MM.1S (cell line): ENCODE measurements around the gene CAST.

Source experiments
- DNase-seq: peaks from one replicate; pipeline ENCODE4 v3.0.0-alpha.2; 2015
- H2AFZ ChIP-seq: fragments of 300-600 bp; sonication (generic); 2 replicates; pipeline ENCODE4 v1.6.0; 2016; ENCODE audit warnings: antibody characterized with exemption, low read length
- H3F3A ChIP-seq: fragments of 300-600 bp; sonication (generic); 2 replicates; pipeline ENCODE4 v1.6.1; 2016; ENCODE audit warnings: mild to moderate bottlenecking, antibody characterized with exemption, low read length, moderate library complexity, mixed read lengths; ENCODE audit not compliant: insufficient read depth
- H3K27ac ChIP-seq: fragments of 300-600 bp; sonication (generic); 2 replicates; pipeline ENCODE4 v1.5.1; 2016; ENCODE audit warnings: mild to moderate bottlenecking, low read length
- H3K27me3 ChIP-seq: fragments of 300-600 bp; sonication (generic); replicated peaks from 2 replicates; pipeline ENCODE4 v1.6.0; 2016; ENCODE audit warnings: low read length; ENCODE audit not compliant: insufficient read depth
- H3K36me3 ChIP-seq: fragments of 300-600 bp; sonication (generic); replicated peaks from 2 replicates; pipeline ENCODE4 v1.6.1; 2016; ENCODE audit warnings: mild to moderate bottlenecking, low read length, mixed read lengths; ENCODE audit not compliant: insufficient read depth
- H3K4me1 ChIP-seq: fragments of 300-600 bp; sonication (generic); 2 replicates; pipeline ENCODE4 v1.6.1; 2016; ENCODE audit warnings: low read length, mixed read lengths
- H3K4me2 ChIP-seq: fragments of 300-600 bp; sonication (generic); 2 replicates; pipeline ENCODE4 v1.6.0; 2016; ENCODE audit warnings: low read depth, low read length
- H3K4me3 ChIP-seq: fragments of 300-600 bp; sonication (generic); 2 replicates; pipeline ENCODE4 v1.5.1; 2016; ENCODE audit warnings: low read length, mixed read lengths
- H3K79me2 ChIP-seq: fragments of 300-600 bp; sonication (generic); 2 replicates; pipeline ENCODE4 v1.6.1; 2016; ENCODE audit warnings: mixed run types, low read length, mixed read lengths
- H3K9ac ChIP-seq: fragments of 300-600 bp; sonication (generic); 2 replicates; pipeline ENCODE4 v1.6.1; 2016; ENCODE audit warnings: low read length, mixed read lengths
- H3K9me2 ChIP-seq: fragments of 300-600 bp; sonication (generic); replicated peaks from 2 replicates; pipeline ENCODE4 v1.6.1; 2016; ENCODE audit warnings: mild to moderate bottlenecking, low read length, mixed read lengths; ENCODE audit not compliant: insufficient read depth
- H3K9me3 ChIP-seq: fragments of 300-600 bp; sonication (generic); replicated peaks from 2 replicates; pipeline ENCODE4 v1.6.1; 2016; ENCODE audit warnings: mild to moderate bottlenecking, low read length, mixed read lengths; ENCODE audit not compliant: insufficient read depth
- H4K20me1 ChIP-seq: fragments of 300-600 bp; sonication (generic); 2 replicates; pipeline ENCODE4 v1.6.1; 2016; ENCODE audit warnings: mild to moderate bottlenecking, low read length, moderate library complexity, mixed read lengths; ENCODE audit not compliant: insufficient read depth
- CTCF ChIP-seq: fragments of 300-600 bp; sonication (generic); IDR thresholded peaks from 2 replicates; pipeline ENCODE4 v1.5.1; 2016; ENCODE audit warnings: antibody characterized with exemption, low read length, mixed read lengths
- EZH2 ChIP-seq: fragments of 300-600 bp; sonication (generic); optimal IDR thresholded peaks from 2 replicates; pipeline ENCODE3; 2017; ENCODE audit warnings: low read depth, mild to moderate bottlenecking, antibody characterized with exemption, low read length, mixed read lengths
- EZH2phosphoT487 ChIP-seq: fragments of 300-600 bp; sonication (generic); IDR thresholded peaks from 2 replicates; pipeline ENCODE4 v1.6.1; 2018; ENCODE audit warnings: antibody characterized with exemption, low read length

Gene CAST

GRCh38 chr5:96736937-96737336 is 74.8 kb downstream of the CAST start:
- Histone ChIP-seq H3K27me3 (no peaks in the 10 kb centered on the region), H3K9me3 (no peaks in the 10 kb centered on the region), H3K4me2 (no peak overlapping the region), H3K36me3 (no peaks in the 10 kb centered on the region; the same call in 1 of the 2 replicates), H3F3A (no peaks in the 10 kb centered on the region), H3K4me3 (no peak overlapping the region), H3K79me2 (no peaks in the 10 kb centered on the region), H2AFZ (no peak overlapping the region), H3K4me1 (no peaks in the 10 kb centered on the region), H3K27ac (no peak overlapping the region), H3K9me2 (no peaks in the 10 kb centered on the region), H4K20me1 (no peaks in the 10 kb centered on the region), H3K9ac (no peak overlapping the region)
- DNase-seq: no peak
- TF ChIP-seq EZH2phosphoT487 (no peak), CTCF (no peak), EZH2 (no peak)

- H3K4me2 ChIP-seq: no peak overlapping the region
- H3K9ac ChIP-seq: no peak overlapping the region
- no peak overlapping the region for H2AFZ ChIP-seq
- H3K4me1 ChIP-seq: no peaks in the 10 kb centered on the region
- H3K36me3 ChIP-seq: no peaks in the 10 kb centered on the region; the same call in 1 of the 2 replicates
- no peaks in the 10 kb centered on the region for H3K27me3 ChIP-seq
- H3K79me2 ChIP-seq: no peaks in the 10 kb centered on the region
- H3K27ac ChIP-seq: no peak overlapping the region
- no peaks in the 10 kb centered on the region for H4K20me1 ChIP-seq
- TF ChIP-seq CTCF: no peak
- TF ChIP-seq EZH2phosphoT487: no peak
- TF ChIP-seq EZH2: no peak
- no peaks in the 10 kb centered on the region for H3K9me3 ChIP-seq
- no peaks in the 10 kb centered on the region for H3F3A ChIP-seq
- no peaks in the 10 kb centered on the region for H3K9me2 ChIP-seq
- no peak overlapping the region for H3K4me3 ChIP-seq
- DNase-seq: no peak
Observed at GRCh38 chr5:96741106-96741505, 78.9 kb downstream of the CAST start.

- DNase-seq: no peak
- Histone ChIP-seq H3K9me3 (no peaks in the 10 kb centered on the region), H3K27ac (no peak overlapping the region), H4K20me1 (no peaks in the 10 kb centered on the region), H3F3A (no peaks in the 10 kb centered on the region), H3K4me3 (no peak overlapping the region), H3K27me3 (no peaks in the 10 kb centered on the region), H3K79me2 (no peaks in the 10 kb centered on the region), H3K4me1 (no peaks in the 10 kb centered on the region), H2AFZ (no peak overlapping the region), H3K9ac (no peak overlapping the region), H3K36me3 (no peaks in the 10 kb centered on the region; the same call in 1 of the 2 replicates), H3K4me2 (no peak overlapping the region), H3K9me2 (no peaks in the 10 kb centered on the region)
- TF ChIP-seq EZH2: no peak
- TF ChIP-seq CTCF: no peak
- TF ChIP-seq EZH2phosphoT487: no peak
Observed at GRCh38 chr5:96741891-96742309, 79.7 kb downstream of the CAST start.
